IMR-90 (cell line): ENCODE data around the gene SH3BP4. TPM values are rescaled to one million over a fixed set of nuclear protein-coding genes. Genes with fewer than 3 reads are reported as not detected.

Experiments
- ATAC-seq: fragments of 200-7000 bp; cut with Tn5 transposase; 2 replicates; pipeline ENCODE4 v1.9.1; 2020; ENCODE audit warnings: low read depth, mild to moderate bottlenecking, moderate library complexity
- BruUV-seq: library from RNA; stranded (reverse); fragments of 400-500 nt; replicated peaks from 2 replicates; lab custom pipeline; 2021; lab: Mats Ljungman, UMichigan
- CTCF ChIA-PET: fragments of 300-600 bp; formaldehyde crosslinking; extraction: SDS; loops from one replicate; lab custom pipeline; 2021; ENCODE audit warnings: antibody characterized with exemption; lab: Yijun Ruan, JAX
- POLR2A ChIA-PET: fragments of 300-600 bp; sonication (Branson Sonifier 250); formaldehyde crosslinking; loops from one replicate; lab custom pipeline; 2022; ENCODE audit warnings: antibody characterized with exemption; ENCODE audit not compliant: unreplicated experiment; lab: Charles Lee
- DNase-seq: peaks from one replicate; pipeline ENCODE4 v3.0.0; 2013
- H2AFZ ChIP-seq: replicated peaks from 2 replicates; pipeline ENCODE3; 2013; ENCODE audit warnings: low read length, mild to moderate bottlenecking; ENCODE audit not compliant: poor library complexity
- H2AK5ac ChIP-seq: 2 replicates; pipeline ENCODE4 v1.6.1; 2013; ENCODE audit warnings: low read depth, low read length, inconsistent platforms
- H2AK9ac ChIP-seq: replicated peaks from 2 replicates; pipeline ENCODE3; 2013; ENCODE audit warnings: mild to moderate bottlenecking, low read depth, low read length, moderate library complexity; ENCODE audit not compliant: poor library complexity
- H2BK120ac ChIP-seq: 2 replicates; pipeline ENCODE4 v1.6.1; 2013; ENCODE audit warnings: low read depth, low read length, inconsistent platforms
- H2BK15ac ChIP-seq: 3 replicates; pipeline ENCODE4 v1.6.1; 2013; ENCODE audit warnings: low read depth, low read length, inconsistent platforms
- H2BK20ac ChIP-seq: 2 replicates; pipeline ENCODE4 v1.6.1; 2013; ENCODE audit warnings: low read depth, mild to moderate bottlenecking, inconsistent platforms, low read length, moderate library complexity
- H2BK5ac ChIP-seq: 2 replicates; pipeline ENCODE4 v1.6.1; 2013; ENCODE audit warnings: mild to moderate bottlenecking, low read depth, low read length, inconsistent platforms; ENCODE audit not compliant: poor library complexity, severe bottlenecking
- H3K14ac ChIP-seq: replicated peaks from 2 replicates; pipeline ENCODE4 v1.6.1; 2013; ENCODE audit warnings: low read depth, low read length, inconsistent platforms
- H3K18ac ChIP-seq: 2 replicates; pipeline ENCODE4 v1.6.1; 2013; ENCODE audit warnings: low read depth, low read length, control low read depth
- H3K23ac ChIP-seq: 2 replicates; pipeline ENCODE4 v1.6.1; 2013; ENCODE audit warnings: low read depth, low read length, inconsistent platforms
- H3K27ac ChIP-seq: 2 replicates; pipeline ENCODE4 v1.5.1; 2013; ENCODE audit warnings: mild to moderate bottlenecking, control low read depth, low read length; ENCODE audit not compliant: insufficient read depth
- H3K27me3 ChIP-seq: 2 replicates; pipeline ENCODE4 v1.6.1; 2013; ENCODE audit warnings: low read length; ENCODE audit not compliant: control insufficient read depth, insufficient read depth
- H3K36me3 ChIP-seq: 2 replicates; pipeline ENCODE4 v1.6.1; 2013; ENCODE audit warnings: low read length, mixed read lengths; ENCODE audit not compliant: control insufficient read depth, insufficient read depth
- H3K4ac ChIP-seq: 2 replicates; pipeline ENCODE4 v1.6.1; 2013; ENCODE audit warnings: low read depth, low read length, inconsistent platforms
- H3K4me1 ChIP-seq: 2 replicates; pipeline ENCODE4 v1.6.1; 2013; ENCODE audit warnings: low read length, mixed read lengths; ENCODE audit not compliant: control insufficient read depth, insufficient read depth
- H3K4me2 ChIP-seq: 2 replicates; pipeline ENCODE4 v1.6.1; 2013; ENCODE audit warnings: low read depth, mild to moderate bottlenecking, control low read depth, low read length, moderate library complexity
- H3K4me3 ChIP-seq: 2 replicates; pipeline ENCODE4 v1.5.1; 2013; ENCODE audit warnings: low read depth, mild to moderate bottlenecking, control low read depth, low read length, moderate library complexity; ENCODE audit not compliant: insufficient read depth
- H3K56ac ChIP-seq: 2 replicates; pipeline ENCODE4 v1.6.1; 2013; ENCODE audit warnings: low read length, inconsistent platforms; ENCODE audit not compliant: insufficient read depth; ENCODE audit errors: extremely low read depth
- H3K79me1 ChIP-seq, 2 experiments: 2 replicates each; pipeline ENCODE4 v1.6.1; 2013; ENCODE audit warnings: low read length in 2 of 2, inconsistent platforms in 1 of 2, low read depth in 1 of 2
- H3K9ac ChIP-seq: 2 replicates; pipeline ENCODE4 v1.6.1; 2013; ENCODE audit warnings: low read depth, low read length, control low read depth
- H3K9me1 ChIP-seq: 2 replicates; pipeline ENCODE4 v1.6.1; 2013; ENCODE audit warnings: low read length, inconsistent platforms; ENCODE audit not compliant: insufficient read depth
- H3K9me3 ChIP-seq: 2 replicates; pipeline ENCODE4 v1.6.1; 2013; ENCODE audit warnings: low read length; ENCODE audit not compliant: control insufficient read depth, insufficient read depth
- H4K20me1 ChIP-seq: 2 replicates; pipeline ENCODE4 v1.6.1; 2013; ENCODE audit warnings: low read length, inconsistent platforms; ENCODE audit not compliant: insufficient read depth
- H4K5ac ChIP-seq: 2 replicates; pipeline ENCODE4 v1.6.1; 2013; ENCODE audit warnings: mild to moderate bottlenecking, low read depth, low read length, control low read depth
- H4K8ac ChIP-seq, 2 experiments: 2 replicates each; pipeline ENCODE4 v1.6.1; 2013; ENCODE audit warnings: low read depth in 2 of 2, low read length in 2 of 2, control low read depth in 1 of 2, inconsistent platforms in 1 of 2
- H4K91ac ChIP-seq: 2 replicates; pipeline ENCODE4 v1.6.1; 2013; ENCODE audit warnings: low read depth, low read length, inconsistent platforms; ENCODE audit not compliant: insufficient read depth
- RFX5 ChIP-seq: IDR thresholded peaks from 2 replicates; pipeline ENCODE4 v1.8.0; 2012; ENCODE audit warnings: low read depth, mild to moderate bottlenecking, low read length, moderate library complexity
- WGBS, 2 experiments: methylation state at CpG; one replicate each; pipeline versions ENCODE4 v1.1.5 to v1.1.7; 2013; ENCODE audit warnings: missing lambda C conversion rate in 2 of 2; ENCODE audit not compliant: insufficient read length in 1 of 2; ENCODE audit errors: extremely low coverage in 2 of 2; 5-methylcytosine and 5-hydroxymethylcytosine counted together
- dilution Hi-C: fragments of 300-500 bp; cut with HindIII; formaldehyde crosslinking; loops from one replicate; pipeline ENCODE4 v1.14.3; 2018; ENCODE audit warnings: low sequenced_read_pairs; ENCODE audit not compliant: unreplicated experiment
- in situ Hi-C: fragments of 300-500 bp; cut with MboI; formaldehyde crosslinking; loops from 3 replicates; pipeline ENCODE4 v1.14.3; 2019; ENCODE audit warnings: low sequenced_read_pairs, inconsistent platforms, mixed read lengths
- intact Hi-C: fragments of 100-400 bp; cut with micrococcal nuclease; formaldehyde crosslinking; loops from 2 replicates; pipeline ENCODE4 v1.10.0; 2022
- polyA plus RNA-seq, 3 experiments: library from polyadenylated mRNA; depleted of rRNA; stranded (reverse); fragments of >200 nt; gene quantifications; 2 replicates each; pipeline ENCODE4 v1.2.3, GENCODE V29; 2012; ENCODE audit warnings: low replicate concordance in 1 of 3
- total RNA-seq: library from RNA; depleted of rRNA; stranded (reverse); fragments of >200 nt; gene quantifications from 2 replicates; pipeline ENCODE4 v1.2.3, GENCODE V29; 2012

SH3BP4 gene
- total and polyA plus RNA-seq, 2 of the 4 experiments (the other 2 are of a cell fraction) = 104 to 122 TPM

DNA sequence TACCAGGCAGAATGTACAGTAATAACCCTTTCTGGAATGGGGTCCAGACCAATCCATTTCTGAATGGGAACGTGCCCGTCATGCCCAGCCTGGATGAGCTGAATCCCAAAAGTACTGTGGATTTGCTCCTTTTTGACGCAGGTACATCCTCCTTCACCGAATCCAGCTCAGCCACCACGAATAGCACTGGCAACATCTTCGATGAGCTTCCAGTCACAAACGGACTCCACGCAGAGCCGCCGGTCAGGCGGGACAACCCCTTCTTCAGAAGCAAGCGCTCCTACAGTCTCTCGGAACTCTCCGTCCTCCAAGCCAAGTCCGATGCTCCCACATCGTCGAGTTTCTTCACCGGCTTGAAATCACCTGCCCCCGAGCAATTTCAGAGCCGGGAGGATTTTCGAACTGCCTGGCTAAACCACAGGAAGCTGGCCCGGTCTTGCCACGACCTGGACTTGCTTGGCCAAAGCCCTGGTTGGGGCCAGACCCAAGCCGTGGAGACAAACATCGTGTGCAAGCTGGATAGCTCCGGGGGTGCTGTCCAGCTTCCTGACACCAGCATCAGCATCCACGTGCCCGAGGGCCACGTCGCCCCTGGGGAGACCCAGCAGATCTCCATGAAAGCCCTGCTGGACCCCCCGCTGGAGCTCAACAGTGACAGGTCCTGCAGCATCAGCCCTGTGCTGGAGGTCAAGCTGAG is 89.6 kb downstream of the SH3BP4 start:
- H3K4me3 ChIP-seq = no peak overlapping the region
- no peak overlapping the region for H2AK5ac ChIP-seq
- H3K79me1 ChIP-seq = peaks cover 26 to 74% of the 10 kb centered on the region in 2 experiments
- peaks cover 77% of the 10 kb centered on the region for H3K36me3 ChIP-seq
- no peak for TF ChIP-seq RFX5
- no peak for DNase-seq
- intact Hi-C loops (no loop called here), in situ Hi-C loops (no loop called here), dilution Hi-C loops (no loop called here)
- H4K20me1 ChIP-seq = peaks cover 89% of the 10 kb centered on the region
- ChIA-PET POLR2A (no interaction called here), CTCF (no interaction called here)
- no peak overlapping the region for H4K91ac ChIP-seq
- H3K9me3 ChIP-seq = no peaks in the 10 kb centered on the region
- no peak overlapping the region for H2BK120ac ChIP-seq
- peaks cover 29% of the 10 kb centered on the region for H3K9me1 ChIP-seq
- H3K23ac ChIP-seq = no peak overlapping the region
- H3K27me3 ChIP-seq = no peaks in the 10 kb centered on the region
- H2AK9ac ChIP-seq = no peak overlapping the region
- H3K18ac ChIP-seq = no peak overlapping the region
- no peak overlapping the region for H3K56ac ChIP-seq
- H2BK15ac ChIP-seq = no peak overlapping the region
- H3K4ac ChIP-seq = no peak overlapping the region; the same call in 1 of the 2 replicates
- no peak overlapping the region for H3K9ac ChIP-seq
- H4K8ac ChIP-seq = no peak overlapping the region
- no peak overlapping the region for H2BK20ac ChIP-seq
- no peak for ATAC-seq
- no peak overlapping the region for H3K27ac ChIP-seq
- H3K14ac ChIP-seq = no peak overlapping the region
- H2BK5ac ChIP-seq = no peak overlapping the region
- H3K4me1 ChIP-seq = no peaks in the 10 kb centered on the region
- H3K4me2 ChIP-seq = no peak overlapping the region
- BruUV-seq = TSS peak; percentile 67
- no peak overlapping the region for H2AFZ ChIP-seq
- H4K5ac ChIP-seq = no peak overlapping the region
- WGBS, 2 experiments = 99% methylated on average over 18 of the region's 31 CpGs; no CpG with 5 or more reads in 1 of the 2 experiments
